ENCODE results near the gene EYA3. TPM values are rescaled to one million over a fixed set of nuclear protein-coding genes. Genes with fewer than 3 reads are reported as not detected.
A peak's percentile ranks its signal among the peaks of the same experiment; 100 is the strongest.

EYA3 gene
- total RNA-seq, 1 experiment from 2014 or later: 17.1 TPM

DNA sequence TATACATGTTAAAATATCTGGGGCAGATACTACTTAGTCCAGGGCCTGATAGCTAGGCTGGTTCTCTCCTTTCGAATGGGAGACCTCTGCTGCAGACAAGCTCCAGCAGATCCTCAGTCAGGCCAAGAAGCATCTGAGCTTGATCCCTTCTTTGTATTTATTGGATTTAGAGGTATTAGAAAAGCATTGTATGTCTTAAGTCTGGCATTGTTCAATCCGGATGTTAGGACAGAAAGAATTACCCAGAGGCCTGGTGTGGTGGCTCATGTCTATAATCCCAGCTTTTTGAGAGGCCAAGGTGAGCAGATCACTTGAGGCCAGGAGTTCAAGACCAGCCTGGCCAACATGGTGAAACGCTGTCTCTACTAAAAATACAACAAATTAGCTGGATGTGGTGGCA, 21.2 kb upstream of the EYA3 start:
- ATAC-seq (no peak), DNase-seq (no peak)
- Histone ChIP-seq H3K9me3 (ENCODE audit: low read length) (no peaks in the 10 kb centered on the region), H3K79me2 (ENCODE audit: low read length) (no peaks in the 10 kb centered on the region), H3K4me2 (ENCODE audit: low read length) (no peak overlapping the region), H2AFZ (ENCODE audit: low read length) (no peak overlapping the region), H3F3A (ENCODE audit: low read length, unreplicated experiment) (peaks cover 3% of the 10 kb centered on the region), H3K4me3 (ENCODE audit: low read length) (no peak overlapping the region), H3K4me1 (ENCODE audit: insufficient read depth, low read length) (peaks cover 45% of the 10 kb centered on the region), H3K36me3 (ENCODE audit: low read depth, low read length) (no peaks in the 10 kb centered on the region), H3K9me2 (replicated peaks; ENCODE audit: low read length) (no peaks in the 10 kb centered on the region), H3K9ac (ENCODE audit: low read length) (no peak overlapping the region), H4K20me1 (ENCODE audit: low read length) (no peaks in the 10 kb centered on the region), H3K27me3 (ENCODE audit: low read length) (no peaks in the 10 kb centered on the region), H3K27ac (ENCODE audit: low read length) (peak overlapping the region; percentile 99)
- no TSS peak for BruUV-seq (replicated peaks)
- POLR2A ChIA-PET (ENCODE audit: unreplicated experiment): interaction anchor here (0.7 kb wide), 1 partner anchor 17 kb away, joined by 5 read pairs; no protein-coding TSS in a partner anchor
- intact Hi-C loops (cut with micrococcal nuclease): no loop called here
- CTCF ChIA-PET: no interaction called here
- no peak for TF ChIP-seq CTCF (conservative IDR thresholded peaks at IDR 0.05; ENCODE audit: low read depth, low read length)
- no peak for TF ChIP-seq EZH2 (IDR thresholded peaks at IDR 0.05; ENCODE audit: low read length, unreplicated experiment)
- no peak for TF ChIP-seq EZH2phosphoT487 (IDR thresholded peaks at IDR 0.05; ENCODE audit: borderline replicate concordance, low read length)

DNA sequence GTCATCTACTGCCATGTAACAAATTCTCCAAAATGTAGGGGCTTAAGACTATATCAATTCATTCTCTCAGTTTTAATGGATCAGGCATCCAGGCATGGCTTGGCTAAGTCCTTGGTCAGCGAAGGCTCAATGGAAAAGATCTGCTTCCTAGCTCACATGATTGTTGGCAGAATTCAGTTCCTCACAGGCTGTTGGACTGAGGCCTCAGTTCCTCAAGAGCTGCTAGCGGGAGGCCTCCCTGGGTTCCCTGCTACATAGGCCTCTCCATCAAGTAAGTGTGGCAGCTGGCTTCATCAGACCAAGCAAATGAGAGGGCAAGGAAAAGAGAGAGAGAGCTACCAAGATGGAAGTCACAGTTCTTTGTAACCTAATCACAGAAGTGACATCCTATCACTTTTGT, 19.6 kb upstream of the EYA3 start:
- no peak overlapping the region for H3K4me2 ChIP-seq (ENCODE audit: low read length)
- H2AFZ ChIP-seq (ENCODE audit: low read length): no peak overlapping the region
- H4K20me1 ChIP-seq (ENCODE audit: low read length): no peaks in the 10 kb centered on the region
- H3K27ac ChIP-seq (ENCODE audit: low read length): no peak overlapping the region
- no peaks in the 10 kb centered on the region for H3K9me2 ChIP-seq (replicated peaks; ENCODE audit: low read length)
- BruUV-seq (replicated peaks): no TSS peak
- ATAC-seq: no peak
- H3K4me1 ChIP-seq (ENCODE audit: insufficient read depth, low read length): peaks cover 45% of the 10 kb centered on the region
- DNase-seq: no peak
- peaks cover 3% of the 10 kb centered on the region for H3F3A ChIP-seq (ENCODE audit: low read length, unreplicated experiment)
- intact Hi-C loops (cut with micrococcal nuclease): no loop called here
- H3K4me3 ChIP-seq (ENCODE audit: low read length): no peak overlapping the region
- ChIA-PET POLR2A (ENCODE audit: unreplicated experiment) (no interaction called here), CTCF (no interaction called here)
- H3K9ac ChIP-seq (ENCODE audit: low read length): no peak overlapping the region
- no peaks in the 10 kb centered on the region for H3K9me3 ChIP-seq (ENCODE audit: low read length)
- TF ChIP-seq EZH2 (IDR thresholded peaks at IDR 0.05; ENCODE audit: low read length, unreplicated experiment) (no peak), CTCF (conservative IDR thresholded peaks at IDR 0.05; ENCODE audit: low read depth, low read length) (no peak), EZH2phosphoT487 (IDR thresholded peaks at IDR 0.05; ENCODE audit: borderline replicate concordance, low read length) (no peak)
- H3K79me2 ChIP-seq (ENCODE audit: low read length): no peaks in the 10 kb centered on the region
- H3K36me3 ChIP-seq (ENCODE audit: low read depth, low read length): no peaks in the 10 kb centered on the region
- H3K27me3 ChIP-seq (ENCODE audit: low read length): no peaks in the 10 kb centered on the region

DNA sequence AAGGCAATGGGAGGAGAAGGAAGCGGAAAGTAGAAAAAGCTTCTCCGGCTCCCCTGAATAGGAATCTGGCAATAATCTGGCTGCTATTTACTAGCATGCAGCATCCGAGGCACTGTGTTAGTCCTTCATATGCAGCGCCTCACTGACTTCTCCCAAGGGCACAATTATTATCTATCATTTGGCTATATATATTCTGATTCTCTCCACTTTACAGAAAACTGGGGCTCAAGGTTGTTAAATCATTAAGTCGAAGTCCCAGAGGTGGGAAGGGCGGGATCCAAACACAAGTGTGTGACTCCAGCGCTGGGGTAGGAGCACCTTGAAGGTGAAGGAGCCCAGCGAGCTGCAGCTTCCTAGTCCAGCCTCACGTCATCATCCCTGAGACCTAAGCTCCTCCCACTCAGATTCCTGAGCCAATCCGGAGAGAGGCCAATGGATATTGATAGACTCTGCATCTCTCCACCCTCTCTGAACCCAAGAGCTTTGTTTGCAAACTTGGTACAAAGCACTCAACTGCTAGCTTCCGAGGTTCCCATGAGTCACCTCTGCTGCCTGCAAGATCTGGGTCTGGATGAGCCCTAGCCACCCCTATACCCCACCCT, 16.6 kb upstream of the EYA3 start:
- intact Hi-C loops (cut with micrococcal nuclease): no loop called here
- Histone ChIP-seq H3F3A (ENCODE audit: low read length, unreplicated experiment) (no peaks in the 10 kb centered on the region), H3K9me2 (replicated peaks; ENCODE audit: low read length) (no peaks in the 10 kb centered on the region), H2AFZ (ENCODE audit: low read length) (peak overlapping the region; percentile 58), H3K9me3 (ENCODE audit: low read length) (no peaks in the 10 kb centered on the region), H3K27me3 (ENCODE audit: low read length) (no peaks in the 10 kb centered on the region), H3K4me1 (ENCODE audit: insufficient read depth, low read length) (peaks cover 15% of the 10 kb centered on the region), H3K4me3 (ENCODE audit: low read length) (no peak overlapping the region), H3K27ac (ENCODE audit: low read length) (peak overlapping the region; percentile 36), H4K20me1 (ENCODE audit: low read length) (no peaks in the 10 kb centered on the region), H3K79me2 (ENCODE audit: low read length) (no peaks in the 10 kb centered on the region), H3K4me2 (ENCODE audit: low read length) (peak overlapping the region; percentile 35), H3K9ac (ENCODE audit: low read length) (no peak overlapping the region), H3K36me3 (ENCODE audit: low read depth, low read length) (no peaks in the 10 kb centered on the region)
- ATAC-seq: peak; percentile 79
- peak; percentile 75 for DNase-seq
- BruUV-seq (replicated peaks): no TSS peak
- POLR2A ChIA-PET (ENCODE audit: unreplicated experiment): no interaction called here
- TF ChIP-seq EZH2 (IDR thresholded peaks at IDR 0.05; ENCODE audit: low read length, unreplicated experiment) (no peak), EZH2phosphoT487 (IDR thresholded peaks at IDR 0.05; ENCODE audit: borderline replicate concordance, low read length) (no peak), CTCF (conservative IDR thresholded peaks at IDR 0.05; ENCODE audit: low read depth, low read length) (no peak)
- CTCF ChIA-PET: interaction anchor here (0.6 to 1.0 kb wide), 2 partner anchors 30 to 104 kb away, joined by 3 read pairs; no protein-coding TSS in a partner anchor

Data from PC-3 (cell line).